Activated CD8-positive, alpha-beta memory T cell treated with anti-CD3 and anti-CD28 coated beads, Interleukin-2, amount 50 U/mL, for 24 hours (primary cell): ENCODE data around the gene UGT2B7.

ENCODE experiments used
- DNase-seq: peaks from one replicate; pipeline ENCODE4 v3.0.0-alpha.2; 2020; ENCODE audit errors: extremely low read depth

The UGT2B7 gene

DNA sequence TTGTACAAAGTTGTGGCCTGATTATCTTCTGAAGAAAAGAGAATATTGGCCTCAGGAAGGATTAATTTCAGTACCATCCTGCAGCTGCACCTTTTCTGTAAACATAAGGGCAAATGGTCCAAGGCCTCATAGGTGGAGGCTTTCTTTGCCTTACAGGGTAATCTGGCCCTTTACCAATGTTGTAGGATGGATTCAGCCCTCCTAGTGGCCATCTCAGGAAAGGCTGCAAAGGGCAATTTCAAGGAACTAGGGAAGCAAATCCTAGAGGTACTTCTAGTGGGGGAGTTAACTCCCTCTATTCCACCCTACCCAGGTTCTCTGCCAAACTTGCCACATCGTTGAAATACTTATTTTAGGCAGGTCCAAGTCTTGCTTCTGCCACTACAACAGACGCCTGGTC, 60.6 kb downstream of the UGT2B7 start:
- DNase-seq: no peak
